ENCODE results near the gene ZNF777. TPM values are rescaled to one million over a fixed set of nuclear protein-coding genes. Genes with fewer than 3 reads are reported as not detected.

ZNF777 gene
- total RNA-seq, 4 donors from 2014 or later, result 5.4 to 11.8 (median 5.9) TPM

GRCh38 chr7:149476791-149477190 is 15.9 kb upstream of the ZNF777 start:
- TF ChIP-seq CTCF (IDR thresholded peaks at IDR 0.05), result no peak
- no peak for DNase-seq (ENCODE audit: low spot score)
- ATAC-seq (ENCODE audit: low FRiP score), result no peak

- TF ChIP-seq CTCF (IDR thresholded peaks at IDR 0.05), result no peak
- ATAC-seq (ENCODE audit: low FRiP score) (no peak), DNase-seq (ENCODE audit: low spot score) (no peak)
Observed at GRCh38 chr7:149475121-149476045, 14.5 kb upstream of the ZNF777 start.

- ATAC-seq (ENCODE audit: low FRiP score) (no peak), DNase-seq (ENCODE audit: low spot score) (no peak)
- TF ChIP-seq CTCF (IDR thresholded peaks at IDR 0.05), result no peak
Observed at GRCh38 chr7:149474309-149475120, 13.7 kb upstream of the ZNF777 start.

GRCh38 chr7:149473251-149473650 is 12.4 kb upstream of the ZNF777 start:
- ATAC-seq (ENCODE audit: low FRiP score) (no peak), DNase-seq (ENCODE audit: low spot score) (no peak)
- no peak for TF ChIP-seq CTCF (IDR thresholded peaks at IDR 0.05)

GRCh38 chr7:149471289-149471953 is 10.6 kb upstream of the ZNF777 start:
- DNase-seq (ENCODE audit: low spot score), result no peak
- TF ChIP-seq CTCF (IDR thresholded peaks at IDR 0.05), result no peak
- no peak for ATAC-seq (ENCODE audit: low FRiP score)

GRCh38 chr7:149469806-149470205 is 8.9 kb upstream of the ZNF777 start:
- ATAC-seq (ENCODE audit: low FRiP score) (no peak), DNase-seq (ENCODE audit: low spot score) (no peak)
- no peak for TF ChIP-seq CTCF (IDR thresholded peaks at IDR 0.05)

Measured in omental fat pad (tissue), 4 donors.